H9 (cell line): Measurements from ENCODE around the gene LAMC2. TPM values are rescaled to one million over a fixed set of nuclear protein-coding genes. Genes with fewer than 3 reads are reported as not detected.

Source experiments
- DNase-seq: peaks from one replicate; pipeline ENCODE4 v3.0.0-alpha.2; 2017
- H2AFZ ChIP-seq: one replicate; pipeline ENCODE4 v1.6.1; 2013; ENCODE audit warnings: mild to moderate bottlenecking, low read length, control low read depth, moderate library complexity
- H2AK5ac ChIP-seq: 2 replicates; pipeline ENCODE4 v1.6.1; 2013; ENCODE audit warnings: low read length, control low read depth, mixed read lengths; ENCODE audit not compliant: insufficient read length
- H2BK120ac ChIP-seq: one replicate; pipeline ENCODE4 v1.6.1; 2013; ENCODE audit warnings: low read depth, mild to moderate bottlenecking, low read length, control low read depth, inconsistent platforms; ENCODE audit not compliant: poor library complexity, severe bottlenecking
- H2BK12ac ChIP-seq: 2 replicates; pipeline ENCODE4 v1.6.1; 2013; ENCODE audit warnings: low read length, control low read depth, mixed read lengths, low read depth; ENCODE audit not compliant: insufficient read length
- H2BK15ac ChIP-seq: 2 replicates; pipeline ENCODE4 v1.6.1; 2013; ENCODE audit warnings: low read depth, low read length, control low read depth
- H2BK20ac ChIP-seq: one replicate; pipeline ENCODE4 v1.6.1; 2013; ENCODE audit warnings: low read depth, mild to moderate bottlenecking, low read length, control low read depth, inconsistent platforms; ENCODE audit not compliant: poor library complexity, severe bottlenecking
- H2BK5ac ChIP-seq: 2 replicates; pipeline ENCODE4 v1.6.1; 2013; ENCODE audit warnings: low read length, control low read depth, mixed read lengths; ENCODE audit not compliant: insufficient read length
- H3K14ac ChIP-seq: 2 replicates; pipeline ENCODE4 v1.6.1; 2013; ENCODE audit warnings: low read length, control low read depth; ENCODE audit not compliant: insufficient read depth
- H3K18ac ChIP-seq: 2 replicates; pipeline ENCODE4 v1.6.1; 2013; ENCODE audit warnings: low read depth, mild to moderate bottlenecking, mixed read lengths, low read length, control low read depth; ENCODE audit not compliant: insufficient read length
- H3K23ac ChIP-seq: 2 replicates; pipeline ENCODE4 v1.6.1; 2013; ENCODE audit warnings: low read length, control low read depth, mixed read lengths, low read depth; ENCODE audit not compliant: insufficient read length
- H3K23me2 ChIP-seq: 2 replicates; pipeline ENCODE4 v1.6.1; 2013; ENCODE audit warnings: low read depth, mild to moderate bottlenecking, mixed read lengths, low read length, control low read depth; ENCODE audit not compliant: insufficient read length, poor library complexity, severe bottlenecking
- H3K27ac ChIP-seq: 2 replicates; pipeline ENCODE4 v1.5.1; 2013; ENCODE audit warnings: low read length, control low read depth, mixed read lengths, low read depth; ENCODE audit not compliant: insufficient read length
- H3K27me3 ChIP-seq: 2 replicates; pipeline ENCODE4 v1.6.1; 2013; ENCODE audit warnings: low read length, control low read depth, inconsistent platforms; ENCODE audit not compliant: insufficient read depth
- H3K4ac ChIP-seq: 2 replicates; pipeline ENCODE4 v1.6.1; 2013; ENCODE audit warnings: low read depth, mild to moderate bottlenecking, control low read depth, inconsistent platforms, low read length, moderate library complexity
- H3K4me1 ChIP-seq: 2 replicates; pipeline ENCODE4 v1.6.1; 2013; ENCODE audit warnings: low read length, control low read depth, inconsistent platforms; ENCODE audit not compliant: insufficient read depth
- H3K4me2 ChIP-seq: 2 replicates; pipeline ENCODE4 v1.6.1; 2013; ENCODE audit warnings: low read length, control low read depth, mixed read lengths; ENCODE audit not compliant: insufficient read length, insufficient read depth
- H3K56ac ChIP-seq: 2 replicates; pipeline ENCODE4 v1.6.1; 2013; ENCODE audit warnings: low read depth, mild to moderate bottlenecking, mixed read lengths, low read length, control low read depth; ENCODE audit not compliant: insufficient read length
- H3K79me1 ChIP-seq: 2 replicates; pipeline ENCODE4 v1.6.1; 2013; ENCODE audit warnings: low read depth, mild to moderate bottlenecking, moderate library complexity, low read length, control low read depth, inconsistent platforms; ENCODE audit not compliant: insufficient read depth, poor library complexity, severe bottlenecking
- H3K79me2 ChIP-seq: 2 replicates; pipeline ENCODE4 v1.6.1; 2013; ENCODE audit warnings: low read length, control low read depth, inconsistent platforms; ENCODE audit not compliant: insufficient read depth
- H3K9ac ChIP-seq: 2 replicates; pipeline ENCODE4 v1.6.1; 2013; ENCODE audit warnings: low read length, control low read depth, mixed read lengths; ENCODE audit not compliant: insufficient read length; ENCODE audit errors: extremely low read depth
- H3K9me3 ChIP-seq: one replicate; pipeline ENCODE4 v1.6.1; 2013; ENCODE audit warnings: low read depth, low read length, inconsistent platforms; ENCODE audit not compliant: control insufficient read depth
- H3T11ph ChIP-seq: one replicate; pipeline ENCODE4 v1.6.1; 2013; ENCODE audit warnings: mild to moderate bottlenecking, low read length, control low read depth, inconsistent platforms
- H4K20me1 ChIP-seq: one replicate; pipeline ENCODE4 v1.6.1; 2013; ENCODE audit not compliant: control insufficient read depth, insufficient read length, insufficient read depth
- H4K5ac ChIP-seq: 2 replicates; pipeline ENCODE4 v1.6.1; 2013; ENCODE audit warnings: low read depth, mild to moderate bottlenecking, mixed read lengths, low read length, control low read depth; ENCODE audit not compliant: insufficient read length
- H4K8ac ChIP-seq: replicated peaks from 2 replicates; pipeline ENCODE4 v1.6.1; 2013; ENCODE audit warnings: low read length, control low read depth, mixed read lengths, low read depth; ENCODE audit not compliant: insufficient read length
- H4K91ac ChIP-seq: 2 replicates; pipeline ENCODE4 v1.6.1; 2013; ENCODE audit warnings: low read depth, mild to moderate bottlenecking, moderate library complexity, mixed read lengths, low read length, control low read depth; ENCODE audit not compliant: insufficient read length
- H3K27ac Mint-ChIP-seq, 3 experiments: 2 replicates in 2 of 3; 3 replicates in 1 of 3; pipeline ENCODE4 v1.8.0; 2020 to 2021; ENCODE audit warnings: mixed read lengths in 3 of 3, mild to moderate bottlenecking in 1 of 3, moderate library complexity in 1 of 3
- H3K27me3 Mint-ChIP-seq: 2 replicates; pipeline ENCODE4 v1.8.0; 2021; ENCODE audit warnings: low read depth, mild to moderate bottlenecking, moderate library complexity, mixed read lengths
- H3K36me3 Mint-ChIP-seq, 3 experiments: 2 replicates in 2 of 3; 3 replicates in 1 of 3; pipeline ENCODE4 v1.8.0; 2020 to 2021; ENCODE audit warnings: low read depth in 3 of 3, mixed read lengths in 3 of 3; ENCODE audit not compliant: insufficient read depth in 1 of 3
- H3K4me1 Mint-ChIP-seq, 2 experiments: 2 replicates each; pipeline ENCODE4 v1.8.0; 2020; ENCODE audit warnings: mixed read lengths in 2 of 2
- H3K4me3 Mint-ChIP-seq, 2 experiments: 2 replicates in 1 of 2; 3 replicates in 1 of 2; pipeline ENCODE4 v1.8.0; 2020 to 2021; ENCODE audit warnings: mild to moderate bottlenecking in 2 of 2, mixed read lengths in 2 of 2, moderate library complexity in 1 of 2
- H3K9me3 Mint-ChIP-seq, 2 experiments: 2 replicates in 1 of 2; 3 replicates in 1 of 2; pipeline ENCODE4 v1.8.0; 2020; ENCODE audit warnings: mild to moderate bottlenecking in 2 of 2, mixed read lengths in 2 of 2, moderate library complexity in 1 of 2
- CTCF ChIP-seq: fragments of 200-600 bp; sonication (generic); conservative IDR thresholded peaks from 3 replicates; pipeline ENCODE4 v1.8.0; 2021; ENCODE audit warnings: antibody characterized with exemption, mild to moderate bottlenecking
- WGBS: extraction: QIAGEN DNeasy Blood & Tissue Kit; methylation state at CpG from one replicate; pipeline ENCODE4 v1.1.7; 2013; ENCODE audit warnings: missing lambda C conversion rate, low lambda C conversion rate, mixed read lengths; ENCODE audit not compliant: insufficient read length; ENCODE audit errors: extremely low coverage; 5-methylcytosine and 5-hydroxymethylcytosine counted together
- total RNA-seq: library from RNA; stranded (reverse); gene quantifications from 2 replicates; pipeline ENCODE4 v1.2.1, GENCODE V29; 2021

Gene LAMC2
- total RNA-seq, 1 experiment from 2014 or later: 7.4 TPM

- H3K56ac ChIP-seq: no peak overlapping the region
- H3K36me3 Mint-ChIP-seq: no peaks in the 10 kb centered on the region
- H3K27me3 Mint-ChIP-seq: no peaks in the 10 kb centered on the region
- no peak for DNase-seq
- H3K79me1 ChIP-seq: no peaks in the 10 kb centered on the region
- TF ChIP-seq CTCF: no peak
- H3K23me2 ChIP-seq: no peaks in the 10 kb centered on the region
- H3K23ac ChIP-seq: no peak overlapping the region
- H3K4me2 ChIP-seq: no peak overlapping the region
- H3K79me2 ChIP-seq: no peaks in the 10 kb centered on the region
- no peak overlapping the region for H3K4me3 Mint-ChIP-seq
- no CpG with 5 or more reads among the region's 2 CpGs for WGBS
- no peak overlapping the region for H2BK12ac ChIP-seq
- no peak overlapping the region for H4K5ac ChIP-seq
- no peaks in the 10 kb centered on the region for H3K27me3 ChIP-seq
- H3K27ac ChIP-seq: no peak overlapping the region
- no peak overlapping the region for H2BK20ac ChIP-seq
- no peaks in the 10 kb centered on the region for H4K20me1 ChIP-seq
- H3K18ac ChIP-seq: no peak overlapping the region
- H3K27ac Mint-ChIP-seq: no peak overlapping the region
- no peak overlapping the region for H4K8ac ChIP-seq
- no peak overlapping the region for H2BK5ac ChIP-seq
- H3K14ac ChIP-seq: no peak overlapping the region
- H3T11ph ChIP-seq: no peak overlapping the region
- H2AFZ ChIP-seq: no peak overlapping the region
- H2BK120ac ChIP-seq: no peak overlapping the region
- no peak overlapping the region for H3K9ac ChIP-seq
- H4K91ac ChIP-seq: no peak overlapping the region
- peaks cover 17 to 20% of the 10 kb centered on the region in 2 experiments for H3K4me1 Mint-ChIP-seq
- H3K4ac ChIP-seq: no peak overlapping the region
- no peak overlapping the region for H2BK15ac ChIP-seq
- H2AK5ac ChIP-seq: no peak overlapping the region
- H3K9me3 Mint-ChIP-seq: no peaks in the 10 kb centered on the region
- no peaks in the 10 kb centered on the region; the same call in 1 of the 2 replicates for H3K4me1 ChIP-seq
- no peaks in the 10 kb centered on the region for H3K9me3 ChIP-seq
These were observed 19.6 kb upstream of the LAMC2 start for GRCh38 chr1:183166454-183166853.
